Measurements from ENCODE around the gene PLEKHJ1.
"Not testable (repeated sequence)": the region's sequence is repeated elsewhere in the genome, so short reads cannot be mapped to it uniquely, and the experiment has no call there.

Gene PLEKHJ1

DNA sequence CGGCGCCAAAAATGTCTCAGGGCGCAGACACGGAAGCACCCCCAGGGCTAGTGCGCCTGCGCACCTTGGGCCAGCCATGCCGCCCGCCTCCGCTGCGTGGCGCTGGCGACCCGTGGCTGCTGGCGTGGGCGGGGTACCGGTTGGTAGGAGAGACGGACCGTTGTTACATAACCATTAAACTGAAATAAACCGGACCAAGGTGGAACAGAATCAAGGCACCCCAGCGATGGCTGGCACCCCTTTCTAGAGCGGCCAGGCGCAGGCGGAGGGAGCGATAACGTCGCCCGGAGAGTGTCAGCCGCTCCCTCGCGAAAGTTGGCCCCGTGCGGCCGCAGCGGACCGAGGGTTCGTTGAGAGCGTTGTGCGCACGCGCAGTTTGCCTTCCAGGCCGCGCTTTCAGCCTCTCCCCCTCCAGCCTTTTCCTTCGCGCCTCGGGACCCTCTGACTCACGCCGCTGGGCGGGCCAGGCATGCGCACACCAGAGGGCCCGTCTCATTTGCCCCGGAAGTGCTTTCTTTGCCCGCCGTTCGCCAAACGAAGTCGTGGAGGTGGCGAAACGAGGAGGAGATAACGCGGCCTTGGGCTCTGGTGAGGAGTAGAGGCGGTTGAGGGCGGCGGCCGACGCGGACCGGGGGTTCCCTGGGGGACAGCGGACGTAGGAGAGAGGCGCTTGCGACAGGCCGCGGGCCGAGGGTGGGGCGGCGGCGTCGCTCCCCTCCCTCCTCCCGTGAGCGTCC lies at the start of gene PLEKHJ1, which contains the start of gene SF3A2:
PLEKHJ1 (minus strand) TSS at position 16 of the 737 bp plus-strand sequence. CDS start 81 bp downstream, outside the sequence.
SF3A2 (plus strand) TSS at position 511 of the 737 bp plus-strand sequence. CDS start 6,595 bp downstream, outside the sequence.
- DNase-seq (ENCODE audit: low read depth), result peak; percentile 98

GRCh38 chr19:2283835-2284507 lies 47.8 kb upstream of the PLEKHJ1 start:
- no peak for DNase-seq (ENCODE audit: low read depth)

GRCh38 chr19:2282862-2283237 lies 46.7 kb upstream of the PLEKHJ1 start:
- DNase-seq (ENCODE audit: low read depth), result no peak

- peak; percentile 72 for DNase-seq (ENCODE audit: low read depth)
Measured at GRCh38 chr19:2282062-2282861, 46.1 kb upstream of the PLEKHJ1 start, which contains the start of gene PEAK3. TSS of gene PEAK3 (minus strand) at chr19:2282175. CDS start at chr19:2280931, 1,244 bp downstream.

DNA sequence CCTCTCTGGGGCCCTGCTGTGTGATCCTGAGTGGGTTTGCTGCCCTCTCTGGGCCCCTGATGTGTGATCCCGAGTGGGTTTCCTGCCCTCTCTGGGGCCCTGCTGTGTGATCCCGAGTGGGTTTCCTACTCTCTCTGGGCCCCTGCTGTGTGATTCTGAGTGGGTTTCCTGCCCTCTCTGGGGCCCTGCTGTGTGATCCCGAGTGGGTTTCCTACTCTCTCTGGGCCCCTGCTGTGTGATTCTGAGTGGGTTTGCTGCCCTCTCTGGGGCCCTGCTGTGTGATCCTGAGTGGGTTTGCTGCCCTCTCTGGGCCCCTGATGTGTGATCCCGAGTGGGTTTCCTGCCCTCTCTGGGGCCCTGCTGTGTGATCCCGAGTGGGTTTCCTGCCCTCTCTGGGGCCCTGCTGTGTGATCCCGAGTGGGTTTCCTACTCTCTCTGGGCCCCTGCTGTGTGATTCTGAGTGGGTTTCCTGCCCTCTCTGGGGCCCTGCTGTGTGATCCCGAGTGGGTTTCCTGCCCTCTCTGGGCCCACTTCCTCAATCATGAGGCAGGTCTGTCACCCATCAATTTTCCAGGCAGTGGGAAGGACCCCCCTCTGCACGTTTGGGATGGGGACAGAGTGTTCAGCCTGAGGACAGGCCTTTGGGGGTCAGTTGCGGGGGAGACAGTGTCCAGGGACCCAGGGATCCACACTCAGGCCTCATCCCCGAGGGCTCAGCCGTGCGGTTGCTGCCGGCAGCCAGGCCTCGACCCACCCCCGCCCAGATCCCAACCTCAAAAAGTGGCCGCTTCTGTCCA lies 45.3 kb upstream of the PLEKHJ1 start:
- DNase-seq (ENCODE audit: low read depth), result not testable (repeated sequence)

- DNase-seq (ENCODE audit: low read depth), result no peak
Measured at GRCh38 chr19:2280633-2281264, 44.6 kb upstream of the PLEKHJ1 start.

GRCh38 chr19:2278459-2279158 lies 42.5 kb upstream of the PLEKHJ1 start:
- DNase-seq (ENCODE audit: low read depth), result no peak

GRCh38 chr19:2277138-2277537 lies 41.0 kb upstream of the PLEKHJ1 start:
- no peak for DNase-seq (ENCODE audit: low read depth)

DNA sequence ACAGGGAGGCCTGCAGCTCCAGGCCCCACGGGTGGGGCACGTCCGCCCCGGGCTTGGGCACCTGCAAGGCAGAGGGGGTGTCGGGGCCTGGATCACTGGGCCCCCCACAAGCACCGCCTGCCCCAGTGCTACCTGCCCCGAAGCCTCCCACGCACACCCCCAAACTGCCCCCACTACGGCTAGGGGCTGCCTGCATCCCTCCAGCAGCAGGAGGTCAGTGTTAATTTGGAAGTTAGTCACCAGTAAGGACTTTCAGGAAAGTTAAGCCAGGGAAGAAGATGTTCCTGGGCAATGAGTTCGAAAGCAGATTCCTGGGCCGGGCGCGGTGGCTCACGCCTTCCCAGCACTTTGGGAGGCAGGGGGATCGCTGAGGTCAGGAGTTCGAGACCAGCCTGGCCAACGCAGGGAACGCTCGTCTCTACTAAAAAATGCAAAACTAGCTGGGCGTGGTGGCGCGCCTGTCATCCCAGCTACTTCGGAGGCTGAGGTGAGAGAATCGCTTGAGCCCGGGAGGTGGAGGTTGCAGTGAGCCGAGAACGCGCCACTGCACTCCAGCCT lies 40.4 kb upstream of the PLEKHJ1 start:
- no peak for DNase-seq (ENCODE audit: low read depth)

GRCh38 chr19:2275588-2276428 lies 39.7 kb upstream of the PLEKHJ1 start:
- no peak for DNase-seq (ENCODE audit: low read depth)

GRCh38 chr19:2274931-2275535 lies 38.9 kb upstream of the PLEKHJ1 start:
- DNase-seq (ENCODE audit: low read depth), result peak; percentile 77

- peak; percentile 37 for DNase-seq (ENCODE audit: low read depth)
Measured at GRCh38 chr19:2274185-2274711, 38.1 kb upstream of the PLEKHJ1 start.

- peak; percentile 76 for DNase-seq (ENCODE audit: low read depth)
Measured at GRCh38 chr19:2273356-2274184, 37.4 kb upstream of the PLEKHJ1 start.

GRCh38 chr19:2271234-2272103 lies 35.3 kb upstream of the PLEKHJ1 start:
- peak; percentile 93 for DNase-seq (ENCODE audit: low read depth)

GRCh38 chr19:2270423-2271233 lies 34.5 kb upstream of the PLEKHJ1 start:
- DNase-seq (ENCODE audit: low read depth), result peak; percentile 87

GRCh38 chr19:2270157-2270422 lies 34.0 kb upstream of the PLEKHJ1 start:
- peak; percentile 39 for DNase-seq (ENCODE audit: low read depth)

All from EH (cell line).